Left lung (tissue), 10 donors: ENCODE results near the gene PPIL1. TPM values are rescaled to one million over a fixed set of nuclear protein-coding genes. Genes with fewer than 3 reads are reported as not detected.
A peak's percentile ranks its signal among the peaks of the same experiment; 100 is the strongest.

Source experiments
- ATAC-seq: fragments of 200-7000 bp; cut with Tn5 transposase; one replicate; pipeline ENCODE4 v1.9.1; 2020; ENCODE audit warnings: moderate library complexity
- DNase-seq, 4 donors: peaks; one replicate each; pipeline ENCODE4 v3.0.0-alpha.2; 2013 to 2020
- H3K27ac ChIP-seq, 2 donors: fragments of 200-600 bp; sonication (generic) in 1 of 2; one replicate each; pipeline versions ENCODE4 v1.5.0 to v1.8.0; 2020 to 2021
- H3K27me3 ChIP-seq, 2 donors: fragments of 200-600 bp; sonication (generic) in 1 of 2; one replicate each; pipeline versions ENCODE4 v1.5.0 to v1.8.0; 2020 to 2021
- H3K36me3 ChIP-seq, 2 donors: fragments of 200-600 bp; sonication (generic) in 1 of 2; one replicate each; pipeline versions ENCODE4 v1.5.0 to v1.8.0; 2020 to 2021
- H3K4me1 ChIP-seq, 2 donors: fragments of 200-600 bp; one replicate each; pipeline ENCODE4 v1.8.0; 2021
- H3K4me3 ChIP-seq, 2 donors: fragments of 200-600 bp; sonication (generic) in 1 of 2; one replicate each; pipeline versions ENCODE4 v1.5.0 to v1.8.0; 2020 to 2021; ENCODE audit warnings: mild to moderate bottlenecking in 1 of 2
- H3K9me3 ChIP-seq, 2 donors: fragments of 200-600 bp; sonication (generic) in 1 of 2; one replicate each; pipeline versions ENCODE4 v1.5.0 to v1.8.0; 2020 to 2021
- intact Hi-C, 2 donors: fragments of 100-400 bp; cut with DNase I; formaldehyde crosslinking; loops; one replicate each; pipeline versions ENCODE4 v1.11.2 to v1.14.2; 2022
- polyA plus RNA-seq, 6 donors: library from polyadenylated mRNA; unstranded; fragments of 120-200 nt; gene quantifications; one replicate each; pipeline ENCODE4 v1.2.1, GENCODE V29; 2013; ENCODE audit not compliant: insufficient read length in 6 of 6
- total RNA-seq, 2 donors: library from RNA; stranded (reverse); fragmentation: NEBNext Ultra II Directional; extraction: Animal tissue kit (Norgen Biotek cat#: 25700); gene quantifications; one replicate each; pipeline ENCODE4 v1.2.1, GENCODE V29; 2021
- TF ChIP-seq, protein P1 (sequence below), 2 donors: fragments of 200-600 bp; sonication (generic) in 1 of 2; IDR thresholded peaks; one replicate each; pipeline versions ENCODE4 v1.5.0 to v1.8.0; 2021; ENCODE audit warnings: antibody characterized with exemption in 2 of 2
- donor health status: DM: no; HTN: yes; CAD: no.
- donor health status: DM: no; HTN: no; CAD: no.

The PPIL1 gene
- total and polyA plus RNA-seq, 8 donors: 19.6 to 45.3 (median 34.5) TPM

DNA sequence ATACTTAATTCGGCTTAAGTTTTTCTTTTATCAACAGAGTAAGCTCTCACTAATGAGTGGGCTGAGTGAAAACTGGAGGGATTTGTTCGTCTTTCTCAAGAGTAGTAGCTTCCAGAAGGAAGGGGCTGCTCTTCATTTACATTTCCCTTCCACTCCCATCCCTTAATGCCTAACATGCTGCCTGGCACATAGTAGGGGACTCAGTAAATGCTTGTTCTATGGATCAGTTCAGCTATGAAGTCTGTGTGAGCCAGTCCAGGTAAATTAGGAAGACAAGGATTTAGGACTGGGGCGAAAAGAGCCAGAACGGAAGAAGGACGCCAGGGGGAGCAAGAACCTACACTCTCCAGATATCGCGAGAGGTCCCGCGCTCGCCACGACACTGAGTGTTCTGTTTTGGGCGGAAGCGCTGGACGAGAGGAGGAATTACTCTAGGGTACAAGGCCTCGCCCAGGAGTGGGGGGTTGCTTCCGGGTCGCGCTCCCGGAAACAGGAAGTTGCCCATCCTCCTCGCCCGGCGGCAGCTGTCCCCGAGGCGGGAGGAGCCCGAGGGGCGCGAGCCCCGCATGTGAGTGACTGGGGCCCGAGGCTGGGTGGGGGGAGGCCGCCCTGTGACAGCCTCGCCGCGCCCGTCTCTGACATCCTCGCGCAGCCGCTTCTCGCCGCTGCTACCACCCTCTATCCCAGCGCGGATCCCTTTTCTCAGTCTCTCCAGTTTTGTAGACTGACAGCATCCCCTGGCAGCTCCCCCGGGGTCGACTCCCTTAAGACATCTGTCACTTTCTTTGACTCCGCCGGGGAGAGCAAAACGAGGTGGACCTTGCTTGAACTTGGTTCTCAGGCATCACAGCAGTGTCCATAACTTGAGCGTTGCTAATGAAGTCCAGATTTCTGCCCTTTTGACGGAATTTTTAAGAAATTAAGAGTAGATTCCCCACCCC is 11.1 kb upstream of the PPIL1 start, which contains the start of gene C6orf89:
Gene C6orf89 (plus strand): TSS at position 492 of the 941 bp plus-strand sequence. CDS start 13,493 bp downstream, outside the sequence.
- peak; percentile 99 for ATAC-seq

DNA sequence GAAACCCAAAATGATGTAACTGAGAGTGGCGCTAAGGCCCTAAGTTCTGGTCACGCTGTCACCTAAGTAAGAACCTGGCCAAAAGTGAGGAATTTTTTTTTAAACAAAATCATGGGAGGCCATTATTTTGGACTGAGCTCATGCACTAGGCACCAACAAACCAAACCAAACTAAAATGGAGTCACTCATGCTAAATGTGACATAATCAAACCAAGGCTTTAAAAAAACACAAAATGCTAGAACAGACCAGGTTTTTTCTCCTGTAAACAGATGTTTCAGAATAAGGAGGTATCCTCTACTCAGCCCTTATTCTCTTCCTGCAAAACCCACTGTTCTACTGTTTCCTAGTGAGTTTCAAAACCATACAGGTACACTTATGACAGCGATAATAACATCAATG is 10.0 kb upstream of the PPIL1 start:
- H3K9me3 ChIP-seq: no peaks in the 10 kb centered on the region
- DNase-seq (no peak), ATAC-seq (no peak)
- TF ChIP-seq, protein P1, sequence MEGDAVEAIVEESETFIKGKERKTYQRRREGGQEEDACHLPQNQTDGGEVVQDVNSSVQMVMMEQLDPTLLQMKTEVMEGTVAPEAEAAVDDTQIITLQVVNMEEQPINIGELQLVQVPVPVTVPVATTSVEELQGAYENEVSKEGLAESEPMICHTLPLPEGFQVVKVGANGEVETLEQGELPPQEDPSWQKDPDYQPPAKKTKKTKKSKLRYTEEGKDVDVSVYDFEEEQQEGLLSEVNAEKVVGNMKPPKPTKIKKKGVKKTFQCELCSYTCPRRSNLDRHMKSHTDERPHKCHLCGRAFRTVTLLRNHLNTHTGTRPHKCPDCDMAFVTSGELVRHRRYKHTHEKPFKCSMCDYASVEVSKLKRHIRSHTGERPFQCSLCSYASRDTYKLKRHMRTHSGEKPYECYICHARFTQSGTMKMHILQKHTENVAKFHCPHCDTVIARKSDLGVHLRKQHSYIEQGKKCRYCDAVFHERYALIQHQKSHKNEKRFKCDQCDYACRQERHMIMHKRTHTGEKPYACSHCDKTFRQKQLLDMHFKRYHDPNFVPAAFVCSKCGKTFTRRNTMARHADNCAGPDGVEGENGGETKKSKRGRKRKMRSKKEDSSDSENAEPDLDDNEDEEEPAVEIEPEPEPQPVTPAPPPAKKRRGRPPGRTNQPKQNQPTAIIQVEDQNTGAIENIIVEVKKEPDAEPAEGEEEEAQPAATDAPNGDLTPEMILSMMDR (IDR thresholded peaks at IDR 0.05): no peak
- intact Hi-C loops: loop anchor here in 1 of 2 donors (10.0 kb wide), 1 partner anchor 100 kb away; the partner anchor contains the start of gene MTCH1
- peaks cover 0 to 24% of the 10 kb centered on the region in 2 donors for H3K4me1 ChIP-seq
- H3K27me3 ChIP-seq: peaks cover 2 to 5% of the 10 kb centered on the region in 2 donors
- no peak overlapping the region for H3K4me3 ChIP-seq
- no peaks in the 10 kb centered on the region for H3K36me3 ChIP-seq
- H3K27ac ChIP-seq: no peak overlapping the region

More for the DNA sequence above, 11.1 kb upstream of the PPIL1 start, which contains the start of gene C6orf89:
- H3K27me3 ChIP-seq: no peaks in the 10 kb centered on the region
- H3K36me3 ChIP-seq: no peaks in the 10 kb centered on the region
- TF ChIP-seq, protein P1 (IDR thresholded peaks at IDR 0.05): peak; percentile 81 to 89
- DNase-seq: peak; percentile 95 to 98 (median 98)
- peak within 1 kb of the TSS; percentile 78 to 88 for H3K27ac ChIP-seq
- intact Hi-C loops: loop anchor here in 1 of 2 donors (10.0 kb wide), 1 partner anchor 99 kb away; the partner anchor contains the start of gene MTCH1
- H3K4me3 ChIP-seq: peak within 1 kb of the TSS; percentile 84 to 92
- peaks cover 0 to 24% of the 10 kb centered on the region in 2 donors for H3K4me1 ChIP-seq
- H3K9me3 ChIP-seq: no peaks in the 10 kb centered on the region

DNA sequence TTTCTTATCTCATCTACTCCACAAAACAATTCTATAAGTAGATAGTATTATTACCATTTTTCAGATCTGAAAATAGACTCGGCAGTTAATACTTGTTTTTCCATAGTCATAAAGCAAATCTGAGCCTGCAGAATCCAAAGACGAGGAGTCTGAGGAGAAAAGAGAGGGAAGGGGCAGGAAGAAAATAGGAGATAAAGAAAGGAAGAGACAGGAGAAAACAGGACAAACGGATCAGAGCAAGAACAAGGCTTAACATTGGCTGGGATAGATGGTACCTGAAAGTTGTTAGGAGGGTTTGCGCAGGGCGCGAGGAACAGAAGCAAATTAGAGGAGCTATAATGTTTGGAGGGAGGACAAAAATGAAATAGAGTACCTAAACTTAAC is 639 bp upstream of the PPIL1 start:
- H3K9me3 ChIP-seq: no peaks in the 10 kb centered on the region
- no peak for DNase-seq
- TF ChIP-seq, protein P1 (IDR thresholded peaks at IDR 0.05): no peak
- peak overlapping the region; percentile 84 to 93 for H3K27ac ChIP-seq
- H3K4me1 ChIP-seq: peaks cover 0 to 28% of the 10 kb centered on the region in 2 donors
- peaks cover 4 to 17% of the 10 kb centered on the region in 2 donors for H3K27me3 ChIP-seq
- ATAC-seq: peak; percentile 3
- peaks cover 0 to 12% of the 10 kb centered on the region in 2 donors for H3K36me3 ChIP-seq
- H3K4me3 ChIP-seq: peak overlapping the region; percentile 86 to 90
- intact Hi-C loops: no loop called here

DNA sequence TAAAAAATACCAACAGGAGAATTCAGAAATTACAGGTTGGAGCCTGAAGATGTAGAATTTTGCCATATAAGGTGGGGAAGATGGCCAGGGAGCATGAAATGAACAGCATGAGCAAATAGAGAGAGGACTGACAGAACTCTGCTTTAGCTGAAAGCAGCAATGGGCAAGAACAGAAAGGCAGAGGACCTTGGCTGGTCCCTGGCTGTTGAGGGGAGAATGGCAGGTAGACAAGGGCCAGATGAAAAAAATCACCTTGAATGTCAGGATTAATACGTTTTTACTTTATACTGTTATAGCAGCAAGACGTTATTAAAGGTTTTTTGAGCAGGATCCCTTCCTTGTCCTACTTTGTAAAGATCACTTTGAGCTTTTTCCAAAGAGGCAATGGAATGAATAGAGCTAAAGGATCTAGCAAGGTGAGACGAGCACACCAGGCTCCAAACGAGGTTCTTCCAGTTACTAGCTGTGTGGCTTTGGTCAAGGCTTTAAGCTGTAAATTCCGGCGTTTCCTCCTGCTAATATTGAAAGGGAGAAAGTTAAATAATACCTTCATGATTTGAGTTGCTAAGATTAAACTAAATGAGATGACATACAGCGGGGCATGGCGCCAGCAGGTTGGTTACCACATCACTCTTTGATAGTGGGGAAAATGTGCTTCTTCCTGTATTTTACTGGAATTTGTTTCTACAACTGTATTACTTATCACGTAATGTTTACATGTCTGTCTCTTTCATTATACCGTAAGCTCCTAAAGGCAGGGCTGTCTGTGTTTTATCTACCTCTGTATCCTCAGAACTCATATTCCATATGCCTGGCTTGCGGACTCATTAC is 776 bp downstream of the PPIL1 start:
- ATAC-seq: peak; percentile 19

More for the DNA sequence above, 776 bp downstream of the PPIL1 start:
- TF ChIP-seq, protein P1 (IDR thresholded peaks at IDR 0.05): no peak
- peaks cover 0 to 28% of the 10 kb centered on the region in 2 donors for H3K4me1 ChIP-seq
- intact Hi-C loops: no loop called here
- peak in 1 of 4 donors; percentile 22 for DNase-seq
- H3K27me3 ChIP-seq: peaks cover 0 to 4% of the 10 kb centered on the region in 2 donors
- H3K4me3 ChIP-seq: peak overlapping the region; percentile 86 to 90
- H3K36me3 ChIP-seq: peaks cover 0 to 17% of the 10 kb centered on the region in 2 donors
- H3K27ac ChIP-seq: peak overlapping the region in 1 of 2 donors; percentile 93
- no peaks in the 10 kb centered on the region for H3K9me3 ChIP-seq
